Lung microvascular endothelial cell (primary cell): ENCODE results near the gene B4GALT3. TPM values are rescaled to one million over a fixed set of nuclear protein-coding genes. Genes with fewer than 3 reads are reported as not detected.

ENCODE experiments used
- DNase-seq, 2 donors: peaks; one replicate each; pipeline versions ENCODE4 v3.0.0 to v3.0.0-alpha.2; 2010; ENCODE audit warnings: low read depth in 2 of 2
- total RNA-seq: library from RNA; depleted of rRNA; stranded (reverse); fragments of >200 nt; gene quantifications from 2 replicates; pipeline ENCODE4 v1.2.1, GENCODE V29; 2014

B4GALT3 gene
- total RNA-seq, 1 donor from 2014 or later = 26.8 TPM

- no peak for DNase-seq
Observed at GRCh38 chr1:161163793-161164192, 13.5 kb downstream of the B4GALT3 start.

DNA sequence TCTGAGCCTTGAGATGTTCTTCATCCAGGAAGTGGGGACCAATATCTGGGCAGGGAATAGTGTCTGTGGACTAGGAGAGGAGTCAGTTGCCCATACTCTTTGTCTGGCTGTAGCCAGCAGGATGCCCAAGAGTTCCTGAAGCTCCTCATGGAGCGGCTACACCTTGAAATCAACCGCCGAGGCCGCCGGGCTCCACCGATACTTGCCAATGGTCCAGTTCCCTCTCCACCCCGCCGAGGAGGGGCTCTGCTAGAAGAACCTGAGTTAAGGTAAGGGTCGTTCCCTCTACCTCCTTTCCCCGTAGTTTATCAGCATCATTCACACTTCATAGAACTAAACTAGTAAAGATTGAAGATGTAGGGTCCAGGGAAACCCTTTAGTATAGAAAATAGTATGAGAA is 14.5 kb downstream of the B4GALT3 start:
- DNase-seq = no peak

DNA sequence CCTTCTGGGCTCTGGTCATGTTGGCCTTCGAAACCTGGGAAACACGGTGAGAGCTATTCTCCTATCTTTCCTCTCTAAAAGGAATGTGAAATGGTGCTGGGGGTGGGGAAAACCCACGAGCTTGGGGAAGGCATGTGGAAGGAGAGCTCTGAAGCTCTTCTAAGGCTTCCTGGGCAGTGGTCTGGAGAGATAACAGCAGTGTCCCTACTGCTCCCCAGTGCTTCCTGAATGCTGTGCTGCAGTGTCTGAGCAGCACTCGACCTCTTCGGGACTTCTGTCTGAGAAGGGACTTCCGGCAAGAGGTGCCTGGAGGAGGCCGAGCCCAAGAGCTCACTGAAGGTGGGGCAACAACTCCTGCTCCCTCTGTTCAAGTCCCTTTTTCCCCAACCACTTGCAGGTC is 15.3 kb downstream of the B4GALT3 start:
- no peak for DNase-seq

GRCh38 chr1:161161652-161162051 is 15.7 kb downstream of the B4GALT3 start:
- DNase-seq = no peak

- no peak for DNase-seq
Observed at GRCh38 chr1:161160671-161161145, 16.6 kb downstream of the B4GALT3 start.

GRCh38 chr1:161159913-161160243 is 17.4 kb downstream of the B4GALT3 start:
- no peak for DNase-seq

DNA sequence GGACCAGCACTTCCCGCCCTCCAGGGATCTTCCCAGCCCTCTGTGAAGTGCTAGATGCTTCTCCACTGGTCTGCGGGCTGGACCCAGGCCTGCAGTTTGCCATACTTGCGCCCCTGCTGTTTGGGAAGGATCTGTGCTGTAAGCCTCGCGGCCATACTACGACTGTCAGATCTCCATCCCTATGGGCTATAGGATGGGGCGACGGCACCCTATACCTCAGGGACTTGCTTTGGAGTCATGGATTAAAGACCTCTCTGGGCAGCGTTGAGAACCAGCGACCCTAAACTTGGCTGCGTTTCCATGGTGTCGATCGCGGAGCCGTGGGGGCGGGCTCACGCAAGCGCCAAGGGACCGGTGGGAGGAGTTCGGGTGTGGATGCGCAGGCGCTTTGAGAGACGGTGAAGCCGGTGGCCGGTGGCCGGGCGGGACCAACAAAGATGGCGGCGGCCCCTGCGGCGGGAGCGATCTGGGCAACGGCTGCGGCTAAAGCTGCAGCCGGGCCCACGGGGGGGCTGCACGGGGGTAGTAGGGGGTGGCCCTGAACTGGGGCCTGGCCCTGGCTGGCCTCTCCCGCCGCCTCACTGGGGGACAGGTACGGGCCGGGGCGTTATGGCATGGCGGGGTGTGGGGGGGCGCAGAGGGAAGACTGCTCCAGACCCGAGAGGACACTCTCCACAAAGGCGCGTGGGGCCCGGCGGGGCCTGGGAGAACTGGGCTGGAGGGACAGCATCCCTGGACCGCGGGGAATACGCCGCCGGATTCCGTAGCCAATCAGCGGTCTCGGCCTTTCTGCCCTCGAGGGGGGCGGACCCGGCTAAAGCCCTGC is 18.0 kb downstream of the B4GALT3 start, which contains the start of gene USP21:
USP21 (plus strand) TSS at position 414 of the 826 bp plus-strand sequence. CDS start 1,141 bp downstream, outside the sequence.
- peak; percentile 91 to 94 for DNase-seq

DNA sequence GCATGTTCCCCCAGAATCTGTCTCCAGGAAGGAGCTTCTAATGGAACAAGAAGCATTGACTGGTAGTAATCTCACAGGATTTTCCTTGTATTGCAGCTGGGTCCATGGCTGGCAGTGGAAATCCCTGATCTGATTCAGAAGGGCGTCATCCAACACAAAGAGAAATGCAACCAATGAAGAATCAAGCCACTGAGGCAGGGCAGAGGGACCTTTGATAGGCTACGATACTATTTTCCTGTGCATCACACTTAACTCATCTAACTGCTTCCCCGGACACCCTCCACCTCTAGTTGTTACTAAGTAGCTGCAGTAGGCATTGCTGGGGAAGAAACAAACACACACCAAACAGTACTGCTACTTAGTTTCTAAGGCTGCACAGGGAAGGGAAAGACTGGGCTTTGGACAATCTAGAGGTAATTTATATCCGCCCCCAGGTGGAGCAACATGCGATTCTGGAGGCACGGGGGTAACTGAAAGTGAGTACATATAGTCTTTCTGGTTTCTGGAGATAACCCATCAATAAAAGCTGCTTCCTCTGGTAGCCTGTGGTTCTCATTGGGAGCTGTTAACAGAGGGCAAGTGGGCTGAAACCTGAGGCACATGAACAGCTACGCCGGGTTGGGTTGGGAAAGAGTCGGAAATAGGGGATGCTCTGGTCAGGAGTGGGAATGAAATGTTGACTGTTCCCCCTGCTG is 18.8 kb downstream of the B4GALT3 start:
- no peak for DNase-seq

DNA sequence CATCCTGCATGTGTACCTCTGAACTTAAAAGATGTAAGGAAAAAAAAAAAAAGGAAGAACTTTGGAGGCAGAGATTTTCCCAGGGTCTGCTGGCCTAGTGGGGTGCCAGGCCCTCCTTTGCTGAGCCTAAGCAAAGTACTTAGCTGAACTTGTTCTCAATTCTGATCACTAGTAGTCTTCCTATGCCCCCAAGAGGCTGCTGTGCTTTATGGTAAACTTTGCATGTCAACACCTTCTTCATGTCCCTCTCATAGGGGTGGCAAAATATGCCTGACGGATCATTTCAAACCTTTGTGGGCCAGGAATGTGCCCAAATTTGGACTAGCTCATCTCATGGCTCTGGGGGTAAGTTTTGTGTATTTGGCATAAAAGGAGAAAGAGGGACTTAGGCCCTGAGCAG is 19.4 kb downstream of the B4GALT3 start:
- no peak for DNase-seq

GRCh38 chr1:161153682-161154337 is 23.5 kb downstream of the B4GALT3 start, which contains the start of gene UFC1:
Gene UFC1 (plus strand): TSS chr1:161153978. CDS start chr1:161153998, 20 bp downstream.
- DNase-seq = peak; percentile 89 to 94

GRCh38 chr1:161153176-161153575 is 24.1 kb downstream of the B4GALT3 start:
- no peak for DNase-seq

GRCh38 chr1:161145832-161146231 is 31.5 kb downstream of the B4GALT3 start:
- no peak for DNase-seq

GRCh38 chr1:161140755-161141400 is 36.4 kb downstream of the B4GALT3 start:
- no peak for DNase-seq

- peak; percentile 67 to 80 for DNase-seq
Observed at GRCh38 chr1:161139766-161140165, 37.5 kb downstream of the B4GALT3 start.

GRCh38 chr1:161138431-161138830 is 38.9 kb downstream of the B4GALT3 start:
- DNase-seq = no peak

DNA sequence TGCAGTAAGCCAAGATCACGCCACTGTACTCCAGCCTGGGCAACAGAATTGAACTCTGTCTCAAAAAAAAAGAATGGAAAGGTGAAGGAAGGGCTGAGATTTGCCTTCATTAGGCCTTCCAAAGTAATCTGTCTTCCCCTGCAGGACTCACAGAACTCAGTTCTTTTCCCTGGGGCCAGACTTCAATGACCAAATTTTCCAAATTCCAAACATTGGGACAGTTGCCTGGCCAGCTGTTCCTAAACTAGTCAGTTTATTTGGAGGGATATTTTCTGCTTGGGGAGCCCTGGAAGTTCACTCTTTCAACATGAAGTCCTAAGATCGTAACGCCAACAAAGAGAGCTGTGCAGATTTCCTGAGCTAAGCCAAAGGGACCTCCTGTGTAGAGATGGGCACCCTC is 39.4 kb downstream of the B4GALT3 start:
- no peak for DNase-seq

DNA sequence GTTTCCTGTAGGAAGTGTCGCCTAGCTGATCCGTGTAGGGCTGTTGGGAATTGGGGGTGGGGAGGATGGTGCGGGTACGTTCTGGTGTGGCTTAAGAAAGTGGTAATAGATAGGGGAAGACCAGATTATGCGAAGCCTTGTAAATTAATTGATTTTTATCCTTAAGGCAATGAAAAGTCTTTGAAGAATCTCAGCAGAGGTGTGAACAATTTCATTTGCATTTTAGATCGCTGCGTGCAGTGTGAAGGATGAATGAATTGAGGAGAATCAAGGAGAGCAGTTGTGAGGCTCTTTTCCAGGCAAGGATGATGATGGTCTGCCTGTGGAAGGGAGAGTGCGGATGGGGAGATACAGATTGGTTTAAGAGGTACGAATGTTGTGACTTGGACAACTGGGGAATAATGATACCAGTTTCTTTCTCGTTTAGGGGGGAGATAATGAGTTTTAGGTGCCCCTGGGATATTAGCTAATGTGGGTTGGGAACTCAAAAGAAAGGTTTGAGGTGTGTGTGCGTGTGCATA is 44.0 kb downstream of the B4GALT3 start:
- DNase-seq = no peak

GRCh38 chr1:161132410-161133219 is 44.7 kb downstream of the B4GALT3 start, which contains the start of gene DEDD:
Gene DEDD (minus strand): TSS chr1:161132667. CDS start chr1:161124462, 8,205 bp downstream.
- peak; percentile 96 for DNase-seq

GRCh38 chr1:161131523-161132409 is 45.5 kb downstream of the B4GALT3 start:
- DNase-seq = peak; percentile 22 to 35
